Hepatocyte (in vitro differentiated cells): ENCODE results near the gene SLCO2A1. TPM values are rescaled to one million over a fixed set of nuclear protein-coding genes. Genes with fewer than 3 reads are reported as not detected.

Source experiments
- DNase-seq: peaks from one replicate; pipeline ENCODE4 v3.0.0-alpha.2; 2016; ENCODE audit warnings: low spot score
- H2AFZ ChIP-seq: fragments of 200-600 bp; sonication (generic); 2 replicates; pipeline ENCODE4 v1.6.0; 2016; ENCODE audit warnings: antibody characterized with exemption, mild to moderate bottlenecking
- H3K27ac ChIP-seq: fragments of 200-600 bp; sonication (generic); 2 replicates; pipeline ENCODE4 v1.5.1; 2016; ENCODE audit warnings: mild to moderate bottlenecking
- H3K27me3 ChIP-seq: fragments of 200-600 bp; sonication (generic); 2 replicates; pipeline ENCODE4 v1.6.1; 2016
- H3K36me3 ChIP-seq: fragments of 200-600 bp; sonication (generic); replicated peaks from 2 replicates; pipeline ENCODE4 v1.5.1; 2016; ENCODE audit warnings: low read depth; ENCODE audit not compliant: insufficient read depth
- H3K4me1 ChIP-seq: fragments of 200-600 bp; sonication (generic); 2 replicates; pipeline ENCODE4 v1.5.1; 2016; ENCODE audit warnings: mild to moderate bottlenecking, moderate library complexity; ENCODE audit not compliant: insufficient read depth
- H3K4me2 ChIP-seq: fragments of 200-600 bp; sonication (generic); 2 replicates; pipeline ENCODE4 v1.6.0; 2016
- H3K4me3 ChIP-seq: fragments of 200-600 bp; sonication (generic); 2 replicates; pipeline ENCODE4 v1.5.1; 2016; ENCODE audit warnings: mild to moderate bottlenecking
- H3K79me2 ChIP-seq: fragments of 200-600 bp; sonication (generic); 2 replicates; pipeline ENCODE4 v1.6.0; 2017; ENCODE audit warnings: mild to moderate bottlenecking
- H3K9me2 ChIP-seq: fragments of 200-600 bp; sonication (generic); replicated peaks from 2 replicates; pipeline ENCODE4 v1.6.0; 2017; ENCODE audit warnings: mild to moderate bottlenecking; ENCODE audit not compliant: insufficient read depth
- H3K9me3 ChIP-seq: fragments of 200-600 bp; sonication (generic); 2 replicates; pipeline ENCODE4 v1.5.1; 2016; ENCODE audit warnings: low read depth, mild to moderate bottlenecking
- H4K20me1 ChIP-seq: fragments of 200-600 bp; sonication (generic); 2 replicates; pipeline ENCODE4 v1.6.0; 2016; ENCODE audit warnings: mild to moderate bottlenecking; ENCODE audit not compliant: insufficient read depth, poor library complexity, severe bottlenecking
- CTCF ChIP-seq: fragments of 200-600 bp; sonication (generic); IDR thresholded peaks from 2 replicates; pipeline ENCODE4 v1.5.1; 2016; ENCODE audit warnings: antibody characterized with exemption, mild to moderate bottlenecking; ENCODE audit not compliant: poor library complexity
- EZH2 ChIP-seq: fragments of 200-600 bp; sonication (generic); IDR thresholded peaks from 2 replicates; pipeline ENCODE4 v1.6.1; 2016; ENCODE audit warnings: antibody characterized with exemption, mild to moderate bottlenecking, borderline replicate concordance
- EZH2phosphoT487 ChIP-seq: fragments of 200-600 bp; sonication (generic); IDR thresholded peaks from one replicate; pipeline ENCODE4 v1.6.1; 2018; ENCODE audit warnings: antibody characterized with exemption, mild to moderate bottlenecking, low read depth, moderate library complexity; ENCODE audit not compliant: unreplicated experiment, severe bottlenecking
- WGBS: methylation state at CpG from one replicate; pipeline ENCODE4 v1.1.6; 2016; ENCODE audit warnings: low lambda C conversion rate; ENCODE audit errors: missing lambda C conversion rate; 5-methylcytosine and 5-hydroxymethylcytosine counted together
- polyA plus RNA-seq: library from polyadenylated mRNA; unstranded; fragments of >200 nt; fragmentation: Nextera tagmentation; extraction: Ambion mirVana; gene quantifications from 2 replicates; pipeline ENCODE4 v1.2.1, GENCODE V29; 2016
- total RNA-seq: library from RNA; depleted of rRNA; stranded (reverse); fragments of >200 nt; gene quantifications from 2 replicates; pipeline ENCODE4 v1.2.3, GENCODE V29; 2014

The SLCO2A1 gene
- total and polyA plus RNA-seq, 2 experiments from 2014 or later, result 2.3 to 8.4 TPM

- Histone ChIP-seq H3K9me3 (no peaks in the 10 kb centered on the region), H3K27me3 (peaks cover 17% of the 10 kb centered on the region), H3K4me3 (no peak overlapping the region), H3K79me2 (no peaks in the 10 kb centered on the region), H3K4me1 (peaks cover 8% of the 10 kb centered on the region), H3K36me3 (no peaks in the 10 kb centered on the region), H2AFZ (no peak overlapping the region), H3K27ac (no peak overlapping the region), H3K9me2 (no peaks in the 10 kb centered on the region), H4K20me1 (no peaks in the 10 kb centered on the region), H3K4me2 (no peak overlapping the region)
- DNase-seq, result no peak
- TF ChIP-seq EZH2phosphoT487 (no peak), EZH2 (no peak), CTCF (no peak)
- WGBS, result 23% methylated on average over 8 of the region's 8 CpGs
These were observed 42.6 kb downstream of the SLCO2A1 start for GRCh38 chr3:133987136-133987535.

- no peaks in the 10 kb centered on the region for H3K9me3 ChIP-seq
- H3K9me2 ChIP-seq, result no peaks in the 10 kb centered on the region
- H2AFZ ChIP-seq, result no peak overlapping the region
- TF ChIP-seq CTCF (no peak), EZH2phosphoT487 (no peak), EZH2 (no peak)
- no peak overlapping the region for H3K27ac ChIP-seq
- peaks cover 17% of the 10 kb centered on the region for H3K27me3 ChIP-seq
- no peaks in the 10 kb centered on the region for H4K20me1 ChIP-seq
- H3K36me3 ChIP-seq, result no peaks in the 10 kb centered on the region
- H3K4me2 ChIP-seq, result no peak overlapping the region
- no peak for DNase-seq
- no peak overlapping the region for H3K4me3 ChIP-seq
- peaks cover 5% of the 10 kb centered on the region for H3K4me1 ChIP-seq
- H3K79me2 ChIP-seq, result no peaks in the 10 kb centered on the region
- WGBS, result 51% methylated on average over 6 of the region's 6 CpGs
These were observed 43.4 kb downstream of the SLCO2A1 start for GRCh38 chr3:133986311-133986710.

GRCh38 chr3:133984975-133985374, 44.8 kb downstream of the SLCO2A1 start:
- Histone ChIP-seq H3K27ac (no peak overlapping the region), H3K9me3 (no peaks in the 10 kb centered on the region), H3K4me1 (peaks cover 5% of the 10 kb centered on the region), H4K20me1 (no peaks in the 10 kb centered on the region), H3K4me2 (no peak overlapping the region), H2AFZ (no peak overlapping the region), H3K36me3 (no peaks in the 10 kb centered on the region), H3K9me2 (no peaks in the 10 kb centered on the region), H3K79me2 (no peaks in the 10 kb centered on the region), H3K4me3 (no peak overlapping the region), H3K27me3 (peaks cover 17% of the 10 kb centered on the region)
- 87% methylated on average over 7 of the region's 7 CpGs for WGBS
- no peak for TF ChIP-seq EZH2
- no peak for TF ChIP-seq CTCF
- no peak for TF ChIP-seq EZH2phosphoT487
- DNase-seq, result no peak
